ENCODE results near the gene KLHL13. TPM values are rescaled to one million over a fixed set of nuclear protein-coding genes. Genes with fewer than 3 reads are reported as not detected.
"Not testable (repeated sequence)": the region's sequence is repeated elsewhere in the genome, so short reads cannot be mapped to it uniquely, and the experiment has no call there.

Gene KLHL13
- total RNA-seq, 3 donors from 2014 or later: 0.35 to 1.0 (median 0.68) TPM

- no peak for ATAC-seq
- no peak for DNase-seq
- Mint-ChIP-seq H3K9me3 (no peaks in the 10 kb centered on the region), H3K4me3 (no peak overlapping the region), H3K4me1 (ENCODE audit: low read depth) (no peaks in the 10 kb centered on the region), H3K36me3 (ENCODE audit: insufficient read depth) (no peaks in the 10 kb centered on the region), H3K27me3 (ENCODE audit: low read depth) (no peaks in the 10 kb centered on the region)
Observed at GRCh38 chrX:117992192-117992723, 124.4 kb downstream of the KLHL13 start.

GRCh38 chrX:117990438-117990837 lies 126.2 kb downstream of the KLHL13 start:
- Mint-ChIP-seq H3K36me3 (ENCODE audit: insufficient read depth) (no peaks in the 10 kb centered on the region), H3K4me3 (no peak overlapping the region), H3K27me3 (ENCODE audit: low read depth) (no peaks in the 10 kb centered on the region), H3K4me1 (ENCODE audit: low read depth) (no peaks in the 10 kb centered on the region), H3K9me3 (no peaks in the 10 kb centered on the region)
- no peak for ATAC-seq
- DNase-seq: no peak

- Mint-ChIP-seq H3K27me3 (ENCODE audit: low read depth) (no peaks in the 10 kb centered on the region), H3K4me3 (no peak overlapping the region), H3K36me3 (ENCODE audit: insufficient read depth) (no peaks in the 10 kb centered on the region), H3K4me1 (ENCODE audit: low read depth) (no peaks in the 10 kb centered on the region), H3K9me3 (no peaks in the 10 kb centered on the region)
- ATAC-seq (no peak), DNase-seq (no peak)
Observed at GRCh38 chrX:117989512-117989911, 127.1 kb downstream of the KLHL13 start.

GRCh38 chrX:117987373-117987772 lies 129.2 kb downstream of the KLHL13 start:
- no peaks in the 10 kb centered on the region for H3K36me3 Mint-ChIP-seq (ENCODE audit: insufficient read depth)
- no peak overlapping the region for H3K4me3 Mint-ChIP-seq
- no peaks in the 10 kb centered on the region for H3K4me1 Mint-ChIP-seq (ENCODE audit: low read depth)
- ATAC-seq (no peak), DNase-seq (no peak)
- no peaks in the 10 kb centered on the region for H3K27me3 Mint-ChIP-seq (ENCODE audit: low read depth)
- no peaks in the 10 kb centered on the region for H3K9me3 Mint-ChIP-seq

- no peaks in the 10 kb centered on the region for H3K36me3 Mint-ChIP-seq (ENCODE audit: insufficient read depth)
- no peak overlapping the region for H3K4me3 Mint-ChIP-seq
- H3K4me1 Mint-ChIP-seq (ENCODE audit: low read depth): no peaks in the 10 kb centered on the region
- no peaks in the 10 kb centered on the region for H3K9me3 Mint-ChIP-seq
- H3K27me3 Mint-ChIP-seq (ENCODE audit: low read depth): no peaks in the 10 kb centered on the region
- ATAC-seq (no peak), DNase-seq (no peak)
Observed at GRCh38 chrX:117985241-117985640, 131.4 kb downstream of the KLHL13 start.

GRCh38 chrX:117982694-117983392 lies 133.8 kb downstream of the KLHL13 start:
- Mint-ChIP-seq H3K27me3 (ENCODE audit: low read depth) (no peaks in the 10 kb centered on the region), H3K4me1 (ENCODE audit: low read depth) (no peaks in the 10 kb centered on the region), H3K4me3 (no peak overlapping the region), H3K9me3 (no peaks in the 10 kb centered on the region), H3K36me3 (ENCODE audit: insufficient read depth) (no peaks in the 10 kb centered on the region)
- ATAC-seq (no peak), DNase-seq (no peak)

- DNase-seq: no peak
- Mint-ChIP-seq H3K36me3 (ENCODE audit: insufficient read depth) (no peaks in the 10 kb centered on the region), H3K4me1 (ENCODE audit: low read depth) (no peaks in the 10 kb centered on the region), H3K9me3 (no peaks in the 10 kb centered on the region), H3K27me3 (ENCODE audit: low read depth) (no peaks in the 10 kb centered on the region), H3K4me3 (no peak overlapping the region)
- ATAC-seq: no peak
Observed at GRCh38 chrX:117978402-117978801, 138.2 kb downstream of the KLHL13 start.

- no peak for ATAC-seq
- Mint-ChIP-seq H3K9me3 (no peaks in the 10 kb centered on the region), H3K4me3 (no peak overlapping the region), H3K27me3 (ENCODE audit: low read depth) (no peaks in the 10 kb centered on the region), H3K36me3 (ENCODE audit: insufficient read depth) (no peaks in the 10 kb centered on the region), H3K4me1 (ENCODE audit: low read depth) (no peaks in the 10 kb centered on the region)
- DNase-seq: no peak
Observed at GRCh38 chrX:117977526-117977925, 139.1 kb downstream of the KLHL13 start.

- no peak for ATAC-seq
- Mint-ChIP-seq H3K36me3 (ENCODE audit: insufficient read depth) (no peaks in the 10 kb centered on the region), H3K4me3 (no peak overlapping the region), H3K9me3 (no peaks in the 10 kb centered on the region), H3K4me1 (ENCODE audit: low read depth) (no peaks in the 10 kb centered on the region), H3K27me3 (ENCODE audit: low read depth) (no peaks in the 10 kb centered on the region)
- no peak for DNase-seq
Observed at GRCh38 chrX:117973110-117973807, 143.4 kb downstream of the KLHL13 start.

- no peaks in the 10 kb centered on the region for H3K27me3 Mint-ChIP-seq (ENCODE audit: low read depth)
- H3K36me3 Mint-ChIP-seq (ENCODE audit: insufficient read depth): no peaks in the 10 kb centered on the region
- H3K9me3 Mint-ChIP-seq: no peaks in the 10 kb centered on the region
- DNase-seq (no peak), ATAC-seq (no peak)
- H3K4me3 Mint-ChIP-seq: no peak overlapping the region
- H3K4me1 Mint-ChIP-seq (ENCODE audit: low read depth): no peaks in the 10 kb centered on the region
Observed at GRCh38 chrX:117972711-117973109, 143.9 kb downstream of the KLHL13 start.

- no peak for DNase-seq
- Mint-ChIP-seq H3K9me3 (no peaks in the 10 kb centered on the region), H3K4me1 (ENCODE audit: low read depth) (no peaks in the 10 kb centered on the region), H3K27me3 (ENCODE audit: low read depth) (no peaks in the 10 kb centered on the region), H3K4me3 (no peak overlapping the region), H3K36me3 (ENCODE audit: insufficient read depth) (no peaks in the 10 kb centered on the region)
- ATAC-seq: no peak
Observed at GRCh38 chrX:117969782-117970181, 146.8 kb downstream of the KLHL13 start.

GRCh38 chrX:117969328-117969727 lies 147.3 kb downstream of the KLHL13 start:
- Mint-ChIP-seq H3K27me3 (ENCODE audit: low read depth) (no peaks in the 10 kb centered on the region), H3K36me3 (ENCODE audit: insufficient read depth) (no peaks in the 10 kb centered on the region), H3K4me1 (ENCODE audit: low read depth) (no peaks in the 10 kb centered on the region), H3K9me3 (no peaks in the 10 kb centered on the region), H3K4me3 (no peak overlapping the region)
- ATAC-seq (no peak), DNase-seq (no peak)

- ATAC-seq (no peak), DNase-seq (no peak)
- H3K4me1 Mint-ChIP-seq (ENCODE audit: low read depth): no peaks in the 10 kb centered on the region
- no peaks in the 10 kb centered on the region for H3K9me3 Mint-ChIP-seq
- no peaks in the 10 kb centered on the region for H3K27me3 Mint-ChIP-seq (ENCODE audit: low read depth)
- no peaks in the 10 kb centered on the region for H3K36me3 Mint-ChIP-seq (ENCODE audit: insufficient read depth)
- no peak overlapping the region for H3K4me3 Mint-ChIP-seq
Observed at GRCh38 chrX:117959045-117959444, 157.6 kb downstream of the KLHL13 start.

- no peak for DNase-seq
- H3K4me1 Mint-ChIP-seq (ENCODE audit: low read depth): no peaks in the 10 kb centered on the region
- H3K9me3 Mint-ChIP-seq: no peaks in the 10 kb centered on the region
- no peak for ATAC-seq
- H3K27me3 Mint-ChIP-seq (ENCODE audit: low read depth): no peaks in the 10 kb centered on the region
- H3K4me3 Mint-ChIP-seq: no peak overlapping the region
- no peaks in the 10 kb centered on the region for H3K36me3 Mint-ChIP-seq (ENCODE audit: insufficient read depth)
Observed at GRCh38 chrX:117957128-117957527, 159.5 kb downstream of the KLHL13 start.

GRCh38 chrX:117939296-117939695 lies 177.3 kb downstream of the KLHL13 start:
- not testable (repeated sequence) for ATAC-seq

More at GRCh38 chrX:117939296-117939695, 177.3 kb downstream of the KLHL13 start:
- not testable (repeated sequence) for DNase-seq; H3K36me3 Mint-ChIP-seq (ENCODE audit: insufficient read depth); H3K4me3 Mint-ChIP-seq; H3K4me1 Mint-ChIP-seq (ENCODE audit: low read depth); H3K27me3 Mint-ChIP-seq (ENCODE audit: low read depth); H3K9me3 Mint-ChIP-seq
